Esophagus squamous epithelium (tissue), 4 donors: ENCODE results near the gene VWA3A.

ENCODE experiments used
- CTCF ChIP-seq, 6 experiments: fragments of 450-650 bp in 4 of 6; fragments of 200-600 bp in 2 of 6; sonication (generic) in 2 of 6; IDR thresholded peaks; one replicate each; pipeline ENCODE4 v1.5.1; 2016 to 2019; ENCODE audit warnings: antibody characterized with exemption in 6 of 6, mild to moderate bottlenecking in 4 of 6, moderate library complexity in 4 of 6
- POLR2A ChIP-seq, 4 donors: fragments of 450-650 bp; IDR thresholded peaks; one replicate each; pipeline ENCODE4 v1.6.1; 2017; ENCODE audit warnings: antibody characterized with exemption in 4 of 4, mild to moderate bottlenecking in 4 of 4, moderate library complexity in 3 of 4

- TF ChIP-seq CTCF (IDR thresholded peaks at IDR 0.05) (no peak), POLR2A (IDR thresholded peaks at IDR 0.05) (no peak)
Observed at GRCh38 chr16:22088642-22089041, 3.7 kb upstream of the VWA3A start.
